Measurements from ENCODE around the gene PIK3R5. TPM values are rescaled to one million over a fixed set of nuclear protein-coding genes. Genes with fewer than 3 reads are reported as not detected.

The PIK3R5 gene
- total RNA-seq, 2 experiments from 2014 or later: 153 to 159 TPM

GRCh38 chr17:8946476-8946875 lies 19.0 kb downstream of the PIK3R5 start:
- intact Hi-C loops (cut with DNase I, micrococcal nuclease): no loop called here
- Histone ChIP-seq H3K9me3 (ENCODE audit: control insufficient read depth in 1 of 2, insufficient read depth in 1 of 2, low read length in 2 of 2) (no peaks in the 10 kb centered on the region), H3K4me3 (ENCODE audit: low read length) (no peak overlapping the region), H3K27me3 (ENCODE audit: control insufficient read depth in 1 of 2, insufficient read depth in 2 of 2, low read length in 2 of 2) (no peaks in the 10 kb centered on the region), H3K4me1 (ENCODE audit: insufficient read depth, low read length) (peaks cover 71% of the 10 kb centered on the region), H3K36me3 (ENCODE audit: insufficient read depth, low read length) (peaks cover 47% of the 10 kb centered on the region), H3K27ac (ENCODE audit: low read depth in 1 of 2, low read length in 2 of 2) (no peak overlapping the region)
- ChIA-PET POLR2A (interaction anchor here (0.7 kb wide), 1 partner anchor 47 kb away, joined by 3 read pairs; no protein-coding TSS in a partner anchor), CTCF (interaction anchor here (0.9 to 1.2 kb wide), 2 partner anchors 16 to 25 kb away, joined by 3 read pairs; no protein-coding TSS in a partner anchor)
- ATAC-seq (ENCODE audit: poor library complexity) (no peak), DNase-seq (peak in 1 of 14 experiments; percentile 29)
- TF ChIP-seq CTCF (IDR thresholded peaks at IDR 0.05): no peak
- Mint-ChIP-seq H3K27ac (peak overlapping the region; percentile 59), H3K4me3 (peak overlapping the region; percentile 5), H3K4me1 (ENCODE audit: low read depth) (peaks cover 94% of the 10 kb centered on the region), H3K27me3 (no peaks in the 10 kb centered on the region), H3K9me3 (peaks cover 6% of the 10 kb centered on the region), H3K36me3 (ENCODE audit: low read depth) (peaks cover 74% of the 10 kb centered on the region)

- H3K9me3 ChIP-seq (ENCODE audit: control insufficient read depth in 1 of 2, insufficient read depth in 1 of 2, low read length in 2 of 2): no peaks in the 10 kb centered on the region
- no peaks in the 10 kb centered on the region for H3K27me3 ChIP-seq (ENCODE audit: control insufficient read depth in 1 of 2, insufficient read depth in 2 of 2, low read length in 2 of 2)
- H3K9me3 Mint-ChIP-seq: peaks cover 3% of the 10 kb centered on the region
- H3K4me3 ChIP-seq (ENCODE audit: low read length): no peak overlapping the region
- DNase-seq (no peak), ATAC-seq (ENCODE audit: poor library complexity) (no peak)
- peaks cover 74% of the 10 kb centered on the region for H3K36me3 Mint-ChIP-seq (ENCODE audit: low read depth)
- H3K27me3 Mint-ChIP-seq: no peaks in the 10 kb centered on the region
- no peak overlapping the region for H3K27ac ChIP-seq (ENCODE audit: low read depth in 1 of 2, low read length in 2 of 2)
- POLR2A ChIA-PET: interaction anchor here (0.7 to 7.6 kb wide), 2 partner anchors 6 to 46 kb away, joined by 3 to 66 read pairs; no protein-coding TSS in a partner anchor
- H3K36me3 ChIP-seq (ENCODE audit: insufficient read depth, low read length): peaks cover 44% of the 10 kb centered on the region
- peaks cover 75% of the 10 kb centered on the region for H3K4me1 ChIP-seq (ENCODE audit: insufficient read depth, low read length)
- peak overlapping the region; percentile 59 for H3K27ac Mint-ChIP-seq
- CTCF ChIA-PET: interaction anchor here (0.9 to 1.2 kb wide), 2 partner anchors 16 to 25 kb away, joined by 3 read pairs; no protein-coding TSS in a partner anchor
- intact Hi-C loops (cut with DNase I, micrococcal nuclease): no loop called here
- no peak overlapping the region for H3K4me3 Mint-ChIP-seq
- no peak for TF ChIP-seq CTCF (IDR thresholded peaks at IDR 0.05)
- H3K4me1 Mint-ChIP-seq (ENCODE audit: low read depth): peaks cover 94% of the 10 kb centered on the region
Observed at GRCh38 chr17:8946071-8946470, 19.4 kb downstream of the PIK3R5 start.

- no peak for TF ChIP-seq CTCF (IDR thresholded peaks at IDR 0.05)
- Mint-ChIP-seq H3K27ac (peak overlapping the region; percentile 74), H3K27me3 (no peaks in the 10 kb centered on the region), H3K36me3 (ENCODE audit: low read depth) (peaks cover 66% of the 10 kb centered on the region), H3K9me3 (no peaks in the 10 kb centered on the region), H3K4me3 (no peak overlapping the region), H3K4me1 (ENCODE audit: low read depth) (peaks cover 94% of the 10 kb centered on the region)
- intact Hi-C loops (cut with DNase I, micrococcal nuclease): loop anchor here in 1 of 2 experiments (5.0 kb wide), 1 partner anchor 47 kb away; no protein-coding TSS in a partner anchor
- POLR2A ChIA-PET: interaction anchor here (1.0 to 7.6 kb wide), 3 partner anchors 8 to 17 kb away, joined by 3 to 66 read pairs (median 4); no protein-coding TSS in a partner anchor
- Histone ChIP-seq H3K27me3 (ENCODE audit: control insufficient read depth in 1 of 2, insufficient read depth in 2 of 2, low read length in 2 of 2) (no peaks in the 10 kb centered on the region), H3K4me1 (ENCODE audit: insufficient read depth, low read length) (peaks cover 86% of the 10 kb centered on the region), H3K9me3 (ENCODE audit: control insufficient read depth in 1 of 2, insufficient read depth in 1 of 2, low read length in 2 of 2) (no peaks in the 10 kb centered on the region), H3K4me3 (ENCODE audit: low read length) (no peak overlapping the region), H3K36me3 (ENCODE audit: insufficient read depth, low read length) (peaks cover 39% of the 10 kb centered on the region), H3K27ac (ENCODE audit: low read depth in 1 of 2, low read length in 2 of 2) (no peak overlapping the region)
- DNase-seq (peak in 1 of 14 experiments; percentile 29), ATAC-seq (ENCODE audit: poor library complexity) (no peak)
- CTCF ChIA-PET: no interaction called here
Observed at GRCh38 chr17:8944748-8945147, 20.8 kb downstream of the PIK3R5 start.

All from CD4-positive, alpha-beta T cell (primary cell).